GM19463 (cell line): ENCODE measurements around the gene RHBDD3.

ENCODE experiments used
- ATAC-seq: cut with Tn5 transposase; IDR thresholded peaks from one replicate; pipeline ENCODE4 v1.9.1; 2021; ENCODE audit warnings: mild to moderate bottlenecking, moderate library complexity; ENCODE audit not compliant: unreplicated experiment

The RHBDD3 gene

DNA sequence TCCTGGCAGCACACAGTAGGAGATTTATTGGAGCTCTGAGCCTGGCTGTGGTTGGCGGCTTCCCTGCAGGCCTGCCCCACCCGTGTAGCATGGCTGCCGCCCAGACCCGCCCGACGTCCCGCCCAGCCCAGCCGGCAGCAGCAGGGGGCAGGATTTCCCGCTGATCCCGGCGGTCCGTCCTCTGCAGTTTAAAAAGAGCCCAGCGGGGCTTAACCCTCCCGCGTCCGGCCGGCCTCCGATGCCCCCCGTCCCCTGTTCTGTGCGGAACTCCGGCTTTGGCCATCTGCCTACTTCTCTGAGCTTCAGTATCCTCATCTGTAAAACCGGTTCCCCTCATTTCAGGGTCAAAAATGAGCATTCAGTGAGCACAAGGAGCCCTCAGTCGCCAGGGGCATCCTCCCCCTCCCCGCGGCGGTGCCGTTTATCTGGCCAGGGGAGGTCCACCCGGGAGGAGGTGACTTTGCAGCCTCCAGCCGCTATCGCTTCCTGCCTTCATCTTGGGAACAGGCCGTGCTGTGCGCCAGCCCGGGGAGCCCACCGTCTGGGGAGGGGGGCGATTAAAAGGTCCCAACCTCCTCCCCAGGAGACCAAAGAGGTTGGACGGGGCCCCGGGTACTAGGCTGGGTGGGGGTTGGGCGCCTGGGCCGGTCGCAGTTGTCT is 38.5 kb upstream of the RHBDD3 start, which contains the start of gene GAS2L1:
Gene GAS2L1, plus strand, starts transcription at position 476 of the 660 bp plus-strand sequence. CDS start 1,456 bp downstream, outside the sequence.
- ATAC-seq = no peak

- no peak for ATAC-seq
Observed at GRCh38 chr22:29305836-29306174, 38.0 kb upstream of the RHBDD3 start.

GRCh38 chr22:29302681-29303465 is 35.1 kb upstream of the RHBDD3 start:
- no peak for ATAC-seq

GRCh38 chr22:29302402-29302680 is 34.6 kb upstream of the RHBDD3 start:
- no peak for ATAC-seq

- no peak for ATAC-seq
Observed at GRCh38 chr22:29301716-29302401, 34.1 kb upstream of the RHBDD3 start.

GRCh38 chr22:29300807-29301601 is 33.2 kb upstream of the RHBDD3 start:
- no peak for ATAC-seq

DNA sequence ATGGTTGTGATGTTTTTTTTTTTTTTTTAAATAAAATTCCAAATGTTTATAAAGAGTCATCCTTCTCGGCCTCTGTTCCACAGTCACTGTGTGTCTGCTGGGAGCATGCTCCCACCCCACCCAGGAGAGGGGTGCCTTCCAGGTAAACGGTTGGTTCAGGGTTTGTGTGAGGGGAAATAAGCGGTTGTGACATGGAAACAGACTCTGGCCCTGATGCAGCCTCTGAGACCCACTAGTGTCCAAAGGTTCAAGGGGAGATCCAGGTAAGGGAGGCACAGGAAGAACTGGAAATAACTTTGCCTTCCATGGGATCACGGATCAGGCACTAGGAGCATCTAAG is 32.7 kb upstream of the RHBDD3 start:
- ATAC-seq = no peak

DNA sequence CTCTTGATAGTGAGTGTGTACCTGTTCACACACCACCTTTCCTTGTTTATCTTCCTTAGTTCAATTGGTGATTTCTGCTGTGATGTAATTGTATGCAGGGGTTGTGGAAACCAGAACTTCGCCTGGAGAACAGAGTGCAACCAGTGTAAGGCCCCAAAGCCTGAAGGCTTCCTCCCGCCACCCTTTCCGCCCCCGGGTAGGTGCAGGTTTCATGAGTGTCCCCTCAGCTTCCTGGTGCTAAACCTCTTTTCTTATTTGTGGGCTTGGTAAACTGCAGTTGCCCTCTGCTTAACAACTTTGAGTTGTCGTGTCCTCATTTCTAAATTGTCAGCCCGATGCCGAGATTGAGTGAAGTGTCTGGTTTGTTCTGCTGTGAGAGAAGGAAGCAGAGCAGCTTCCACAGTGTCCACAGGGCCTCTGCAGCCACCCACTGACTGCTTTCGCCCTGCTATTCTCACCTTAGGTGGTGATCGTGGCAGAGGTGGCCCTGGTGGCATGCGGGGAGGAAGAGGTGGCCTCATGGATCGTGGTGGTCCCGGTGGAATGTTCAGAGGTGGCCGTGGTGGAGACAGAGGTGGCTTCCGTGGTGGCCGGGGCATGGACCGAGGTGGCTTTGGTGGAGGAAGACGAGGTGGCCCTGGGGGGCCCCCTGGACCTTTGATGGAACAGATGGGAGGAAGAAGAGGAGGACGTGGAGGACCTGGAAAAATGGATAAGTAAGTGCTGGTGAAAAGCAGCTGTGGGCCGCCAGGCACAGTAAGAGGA is 31.5 kb upstream of the RHBDD3 start:
- ATAC-seq = no peak

DNA sequence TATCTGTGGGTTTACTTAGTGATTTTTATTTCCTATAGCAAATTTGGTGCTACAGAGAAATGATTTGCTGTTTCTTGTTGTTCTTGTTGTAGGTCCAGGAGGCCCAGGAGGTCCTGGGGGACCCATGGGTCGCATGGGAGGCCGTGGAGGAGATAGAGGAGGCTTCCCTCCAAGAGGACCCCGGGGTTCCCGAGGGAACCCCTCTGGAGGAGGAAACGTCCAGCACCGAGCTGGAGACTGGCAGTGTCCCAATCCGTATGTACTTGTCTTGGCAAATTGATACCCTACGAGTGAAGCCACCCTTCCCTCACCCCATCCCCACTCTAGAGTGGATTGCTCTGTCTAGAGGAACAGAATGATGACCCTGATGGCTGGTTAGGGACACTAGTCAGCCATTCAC is 30.9 kb upstream of the RHBDD3 start:
- no peak for ATAC-seq

DNA sequence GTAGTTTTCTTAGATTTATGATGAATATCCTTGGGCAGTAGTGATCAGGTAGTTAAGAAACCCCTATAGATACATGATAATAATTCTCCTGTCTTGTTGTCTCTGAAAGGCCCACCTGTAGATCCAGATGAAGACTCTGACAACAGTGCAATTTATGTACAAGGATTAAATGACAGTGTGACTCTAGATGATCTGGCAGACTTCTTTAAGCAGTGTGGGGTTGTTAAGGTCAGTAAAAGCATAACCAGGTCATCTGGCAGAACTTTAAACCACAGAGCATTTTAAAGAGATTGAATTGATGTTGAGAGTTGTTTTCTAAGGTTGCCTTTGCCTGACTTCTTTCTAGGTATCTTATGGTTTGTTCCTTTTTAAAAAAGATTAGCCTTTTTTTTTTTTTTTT is 24.6 kb upstream of the RHBDD3 start:
- ATAC-seq = no peak

GRCh38 chr22:29291215-29291614 is 23.4 kb upstream of the RHBDD3 start:
- no peak for ATAC-seq

DNA sequence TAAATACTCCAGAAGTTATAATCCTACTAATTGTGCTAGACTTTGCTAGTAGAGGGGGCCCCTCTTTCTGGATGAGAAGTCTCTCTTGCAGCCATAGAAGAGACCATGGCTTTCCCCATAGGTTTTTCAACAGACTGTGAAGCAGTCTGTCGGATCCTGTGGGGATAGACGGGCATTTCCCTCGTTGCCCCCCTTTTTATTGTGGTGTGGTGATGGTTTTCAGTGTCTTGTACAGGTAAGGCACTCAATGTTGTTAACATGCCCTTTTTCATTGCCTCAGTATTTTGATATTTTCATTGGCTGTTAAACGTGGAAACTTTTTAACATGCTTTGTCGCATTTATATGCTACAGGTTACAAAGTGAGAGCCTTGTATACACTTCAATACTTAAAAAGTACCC is 22.3 kb upstream of the RHBDD3 start:
- no peak for ATAC-seq

- no peak for ATAC-seq
Observed at GRCh38 chr22:29288837-29289236, 21.1 kb upstream of the RHBDD3 start.

DNA sequence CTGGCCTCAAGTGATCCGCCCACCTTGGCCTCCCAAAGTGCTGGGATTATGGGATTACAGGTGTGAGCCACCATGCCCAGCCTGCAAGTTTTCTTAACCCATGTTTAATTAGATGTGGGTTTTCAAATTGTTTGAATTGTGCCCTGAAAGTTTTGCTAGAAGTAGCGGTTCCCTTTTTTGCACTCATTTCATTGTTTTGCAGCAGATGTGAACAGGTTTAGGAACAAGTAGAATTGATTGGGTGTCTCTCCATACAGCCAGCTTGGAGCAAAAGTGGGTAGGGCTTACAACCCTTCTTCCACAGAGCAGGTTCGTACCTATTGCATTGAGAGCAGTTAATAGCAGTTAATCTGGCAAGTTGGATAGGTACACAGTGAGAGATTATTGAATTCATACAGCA is 16.4 kb upstream of the RHBDD3 start:
- no peak for ATAC-seq

DNA sequence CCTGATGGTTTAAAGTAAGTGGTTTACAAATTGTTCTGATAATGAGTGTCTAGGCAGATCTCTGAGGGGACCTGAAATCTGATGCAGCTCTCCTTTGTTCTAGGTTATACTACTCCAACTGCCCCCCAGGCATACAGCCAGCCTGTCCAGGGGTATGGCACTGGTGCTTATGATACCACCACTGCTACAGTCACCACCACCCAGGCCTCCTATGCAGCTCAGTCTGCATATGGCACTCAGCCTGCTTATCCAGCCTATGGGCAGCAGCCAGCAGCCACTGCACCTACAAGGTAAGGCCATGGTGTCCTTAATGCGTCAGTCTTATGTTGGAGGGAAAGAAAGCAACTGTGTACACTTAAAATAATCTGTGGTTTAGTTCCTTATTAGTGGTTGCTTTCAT is 10.1 kb upstream of the RHBDD3 start:
- no peak for ATAC-seq

DNA sequence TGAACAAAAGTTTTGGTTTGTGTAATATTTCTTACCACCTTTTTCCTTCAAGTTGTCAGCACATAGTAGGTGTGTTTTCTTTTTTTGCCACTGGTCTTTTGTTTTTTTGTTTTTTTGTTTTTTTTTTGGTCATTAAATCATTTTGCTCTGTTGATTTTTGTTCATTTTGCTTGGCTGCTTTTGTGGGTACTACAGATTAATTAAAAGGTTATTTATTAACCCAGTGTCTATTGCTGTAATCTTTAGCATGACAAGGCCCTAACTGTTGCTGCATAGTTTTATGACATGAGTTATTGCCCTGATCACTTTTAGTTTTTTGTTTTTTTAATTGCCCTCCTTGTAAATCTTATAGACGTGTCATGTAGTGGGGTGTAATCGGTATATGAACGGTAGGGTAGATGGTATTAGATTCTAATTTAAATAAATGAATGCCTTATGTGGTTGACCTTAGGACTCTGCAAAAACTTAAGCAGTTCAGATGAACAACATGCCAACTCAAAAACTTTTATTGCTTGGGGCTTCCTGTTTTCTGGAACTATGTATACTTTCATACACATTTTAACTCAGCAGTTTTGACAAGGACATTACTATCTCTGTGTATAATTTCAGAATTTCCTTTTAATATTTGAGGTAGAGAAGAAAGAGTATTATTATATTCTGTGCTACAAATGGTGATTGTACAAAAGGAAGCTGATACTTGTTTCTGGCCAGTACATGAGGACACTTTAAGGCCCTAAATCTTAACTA is 8.2 kb upstream of the RHBDD3 start:
- ATAC-seq = no peak

GRCh38 chr22:29275167-29275566 is 7.4 kb upstream of the RHBDD3 start:
- no peak for ATAC-seq

DNA sequence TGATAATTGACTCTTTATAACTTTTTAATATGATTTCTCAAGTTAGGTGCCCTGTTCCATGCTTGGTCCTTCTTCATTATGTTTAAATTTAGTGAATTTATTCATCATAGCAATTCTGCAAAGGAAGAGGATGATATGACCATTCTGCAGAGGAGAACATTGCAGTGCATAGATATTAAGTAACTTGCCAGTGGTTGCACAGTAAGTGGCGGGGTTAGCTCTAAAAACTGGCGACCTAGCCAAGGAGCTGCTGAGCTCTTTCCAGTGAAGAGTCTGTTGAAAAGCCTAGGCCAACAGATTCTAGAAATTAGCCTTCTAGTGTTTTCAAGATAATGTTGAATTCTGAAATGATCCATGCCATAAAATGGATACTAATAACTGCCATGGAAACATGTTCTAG is 4.8 kb upstream of the RHBDD3 start:
- ATAC-seq = no peak

DNA sequence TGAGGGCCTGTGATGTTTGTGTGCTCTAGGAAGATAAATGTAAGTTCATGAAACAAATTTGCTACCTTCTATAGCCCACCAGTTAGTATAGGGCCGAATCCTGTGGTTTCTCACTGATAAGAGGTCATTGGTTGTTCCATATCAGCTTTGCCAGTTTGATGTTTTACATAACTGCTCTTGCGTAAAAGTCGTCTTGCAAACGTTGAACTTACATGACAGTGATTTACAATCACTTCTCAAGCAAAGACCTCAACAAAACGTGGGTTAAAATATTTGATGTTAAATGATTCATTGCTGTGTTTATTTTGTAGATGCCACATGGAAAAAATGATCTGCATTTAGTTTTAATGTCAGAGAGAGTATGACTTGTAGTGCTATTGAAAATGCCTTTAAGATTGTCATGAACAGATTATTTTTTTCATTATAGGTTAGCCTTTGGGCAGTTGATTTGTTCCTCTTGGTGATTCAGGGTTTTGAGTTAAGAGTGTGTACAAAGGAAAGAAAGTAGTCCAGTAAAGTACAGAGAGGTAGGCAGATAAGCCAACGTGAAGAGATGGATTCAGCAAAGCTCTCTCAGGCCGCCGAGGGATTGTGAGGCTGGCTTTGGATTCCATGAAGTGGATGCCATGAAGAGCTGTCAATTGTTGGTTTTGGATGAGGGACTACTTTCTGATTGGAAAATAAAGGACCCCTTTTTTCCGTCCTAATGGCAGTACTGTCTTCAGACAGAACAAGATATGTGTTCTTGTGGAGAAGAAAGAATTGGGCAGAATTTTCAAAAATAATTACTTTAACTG is 2.9 kb upstream of the RHBDD3 start:
- no peak for ATAC-seq
